ENCODE data around the gene MCAT. TPM values are rescaled to one million over a fixed set of nuclear protein-coding genes. Genes with fewer than 3 reads are reported as not detected.

Gene MCAT
- total and polyA plus RNA-seq, 4 donors: 8.3 to 22.6 (median 14.8) TPM

DNA sequence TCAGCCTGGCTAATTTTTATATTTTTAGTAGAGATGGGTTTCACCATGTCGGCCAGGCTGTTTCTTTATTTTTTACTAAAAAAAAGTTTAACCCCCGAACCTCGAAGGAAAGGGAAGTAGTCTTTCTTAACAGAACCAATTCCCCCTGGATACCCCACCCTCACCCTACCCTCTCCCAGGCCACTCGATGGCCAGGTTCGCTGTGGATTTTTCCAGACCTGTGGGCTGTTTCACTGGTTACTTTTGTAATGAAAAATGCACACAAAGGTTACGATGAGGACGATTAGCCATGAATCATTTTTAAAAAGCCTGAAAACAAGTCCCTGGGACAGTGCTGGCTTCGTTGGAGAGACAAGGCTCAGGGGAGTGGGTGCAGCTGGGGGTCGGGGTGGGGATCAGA lies 10.7 kb upstream of the MCAT start:
- H3K27me3 ChIP-seq (ENCODE audit: control insufficient read depth in 4 of 4, insufficient read depth in 4 of 4, low read length in 3 of 4): no peaks in the 10 kb centered on the region
- WGBS: 77% methylated on average over 9 of the region's 9 CpGs
- H3K36me3 ChIP-seq (ENCODE audit: control insufficient read depth in 4 of 4, insufficient read depth in 3 of 4, low read depth in 1 of 4, low read length in 3 of 4): no peaks in the 10 kb centered on the region
- no peak overlapping the region for H3K27ac ChIP-seq (ENCODE audit: low read depth in 1 of 2, low read length in 2 of 2)
- no peak for DNase-seq (ENCODE audit: low spot score)
- H3K4me1 ChIP-seq (ENCODE audit: control insufficient read depth in 4 of 4, insufficient read depth in 4 of 4, low read length in 3 of 4): peaks cover 6 to 26% (median 15%) of the 10 kb centered on the region in 4 donors
- no peak overlapping the region for H3K4me3 ChIP-seq (ENCODE audit: low read depth in 1 of 3, low read length in 3 of 3)
- no peaks in the 10 kb centered on the region for H3K9me3 ChIP-seq (ENCODE audit: control insufficient read depth in 4 of 4, low read length in 3 of 4)
- no peak overlapping the region for H3K9ac ChIP-seq (ENCODE audit: low read depth in 1 of 2, low read length in 2 of 2)
- TF ChIP-seq FOXA2 (IDR thresholded peaks at IDR 0.05) (no peak), NR2F2 (IDR thresholded peaks at IDR 0.05) (no peak), HNF4G (IDR thresholded peaks at IDR 0.05) (no peak), HNF4A (conservative IDR thresholded peaks at IDR 0.05) (no peak), RAD21 (IDR thresholded peaks at IDR 0.05) (no peak), GABPA (IDR thresholded peaks at IDR 0.05 in 1 of 2, conservative IDR thresholded peaks at IDR 0.05 in 1 of 2) (no peak), RXRA (IDR thresholded peaks at IDR 0.05) (no peak), EGR1 (IDR thresholded peaks at IDR 0.05; ENCODE audit: low read depth in 2 of 2) (no peak), TAF1 (conservative IDR thresholded peaks at IDR 0.05) (no peak), FOXA1 (IDR thresholded peaks at IDR 0.05) (no peak), JUND (IDR thresholded peaks at IDR 0.05) (no peak), SP1 (IDR thresholded peaks at IDR 0.05) (no peak)
- TF ChIP-seq, protein P1, sequence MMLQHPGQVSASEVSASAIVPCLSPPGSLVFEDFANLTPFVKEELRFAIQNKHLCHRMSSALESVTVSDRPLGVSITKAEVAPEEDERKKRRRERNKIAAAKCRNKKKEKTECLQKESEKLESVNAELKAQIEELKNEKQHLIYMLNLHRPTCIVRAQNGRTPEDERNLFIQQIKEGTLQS (IDR thresholded peaks at IDR 0.05): no peak
- TF ChIP-seq, protein P2, sequence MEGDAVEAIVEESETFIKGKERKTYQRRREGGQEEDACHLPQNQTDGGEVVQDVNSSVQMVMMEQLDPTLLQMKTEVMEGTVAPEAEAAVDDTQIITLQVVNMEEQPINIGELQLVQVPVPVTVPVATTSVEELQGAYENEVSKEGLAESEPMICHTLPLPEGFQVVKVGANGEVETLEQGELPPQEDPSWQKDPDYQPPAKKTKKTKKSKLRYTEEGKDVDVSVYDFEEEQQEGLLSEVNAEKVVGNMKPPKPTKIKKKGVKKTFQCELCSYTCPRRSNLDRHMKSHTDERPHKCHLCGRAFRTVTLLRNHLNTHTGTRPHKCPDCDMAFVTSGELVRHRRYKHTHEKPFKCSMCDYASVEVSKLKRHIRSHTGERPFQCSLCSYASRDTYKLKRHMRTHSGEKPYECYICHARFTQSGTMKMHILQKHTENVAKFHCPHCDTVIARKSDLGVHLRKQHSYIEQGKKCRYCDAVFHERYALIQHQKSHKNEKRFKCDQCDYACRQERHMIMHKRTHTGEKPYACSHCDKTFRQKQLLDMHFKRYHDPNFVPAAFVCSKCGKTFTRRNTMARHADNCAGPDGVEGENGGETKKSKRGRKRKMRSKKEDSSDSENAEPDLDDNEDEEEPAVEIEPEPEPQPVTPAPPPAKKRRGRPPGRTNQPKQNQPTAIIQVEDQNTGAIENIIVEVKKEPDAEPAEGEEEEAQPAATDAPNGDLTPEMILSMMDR (IDR thresholded peaks at IDR 0.05; ENCODE audit: low read depth, low read length, missing input control): no peak
- TF ChIP-seq, protein P3, sequence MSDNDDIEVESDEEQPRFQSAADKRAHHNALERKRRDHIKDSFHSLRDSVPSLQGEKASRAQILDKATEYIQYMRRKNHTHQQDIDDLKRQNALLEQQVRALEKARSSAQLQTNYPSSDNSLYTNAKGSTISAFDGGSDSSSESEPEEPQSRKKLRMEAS (IDR thresholded peaks at IDR 0.05): no peak
- TF ChIP-seq, protein P4, sequence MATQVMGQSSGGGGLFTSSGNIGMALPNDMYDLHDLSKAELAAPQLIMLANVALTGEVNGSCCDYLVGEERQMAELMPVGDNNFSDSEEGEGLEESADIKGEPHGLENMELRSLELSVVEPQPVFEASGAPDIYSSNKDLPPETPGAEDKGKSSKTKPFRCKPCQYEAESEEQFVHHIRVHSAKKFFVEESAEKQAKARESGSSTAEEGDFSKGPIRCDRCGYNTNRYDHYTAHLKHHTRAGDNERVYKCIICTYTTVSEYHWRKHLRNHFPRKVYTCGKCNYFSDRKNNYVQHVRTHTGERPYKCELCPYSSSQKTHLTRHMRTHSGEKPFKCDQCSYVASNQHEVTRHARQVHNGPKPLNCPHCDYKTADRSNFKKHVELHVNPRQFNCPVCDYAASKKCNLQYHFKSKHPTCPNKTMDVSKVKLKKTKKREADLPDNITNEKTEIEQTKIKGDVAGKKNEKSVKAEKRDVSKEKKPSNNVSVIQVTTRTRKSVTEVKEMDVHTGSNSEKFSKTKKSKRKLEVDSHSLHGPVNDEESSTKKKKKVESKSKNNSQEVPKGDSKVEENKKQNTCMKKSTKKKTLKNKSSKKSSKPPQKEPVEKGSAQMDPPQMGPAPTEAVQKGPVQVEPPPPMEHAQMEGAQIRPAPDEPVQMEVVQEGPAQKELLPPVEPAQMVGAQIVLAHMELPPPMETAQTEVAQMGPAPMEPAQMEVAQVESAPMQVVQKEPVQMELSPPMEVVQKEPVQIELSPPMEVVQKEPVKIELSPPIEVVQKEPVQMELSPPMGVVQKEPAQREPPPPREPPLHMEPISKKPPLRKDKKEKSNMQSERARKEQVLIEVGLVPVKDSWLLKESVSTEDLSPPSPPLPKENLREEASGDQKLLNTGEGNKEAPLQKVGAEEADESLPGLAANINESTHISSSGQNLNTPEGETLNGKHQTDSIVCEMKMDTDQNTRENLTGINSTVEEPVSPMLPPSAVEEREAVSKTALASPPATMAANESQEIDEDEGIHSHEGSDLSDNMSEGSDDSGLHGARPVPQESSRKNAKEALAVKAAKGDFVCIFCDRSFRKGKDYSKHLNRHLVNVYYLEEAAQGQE (IDR thresholded peaks at IDR 0.05): no peak
- TF ChIP-seq, protein P5, sequence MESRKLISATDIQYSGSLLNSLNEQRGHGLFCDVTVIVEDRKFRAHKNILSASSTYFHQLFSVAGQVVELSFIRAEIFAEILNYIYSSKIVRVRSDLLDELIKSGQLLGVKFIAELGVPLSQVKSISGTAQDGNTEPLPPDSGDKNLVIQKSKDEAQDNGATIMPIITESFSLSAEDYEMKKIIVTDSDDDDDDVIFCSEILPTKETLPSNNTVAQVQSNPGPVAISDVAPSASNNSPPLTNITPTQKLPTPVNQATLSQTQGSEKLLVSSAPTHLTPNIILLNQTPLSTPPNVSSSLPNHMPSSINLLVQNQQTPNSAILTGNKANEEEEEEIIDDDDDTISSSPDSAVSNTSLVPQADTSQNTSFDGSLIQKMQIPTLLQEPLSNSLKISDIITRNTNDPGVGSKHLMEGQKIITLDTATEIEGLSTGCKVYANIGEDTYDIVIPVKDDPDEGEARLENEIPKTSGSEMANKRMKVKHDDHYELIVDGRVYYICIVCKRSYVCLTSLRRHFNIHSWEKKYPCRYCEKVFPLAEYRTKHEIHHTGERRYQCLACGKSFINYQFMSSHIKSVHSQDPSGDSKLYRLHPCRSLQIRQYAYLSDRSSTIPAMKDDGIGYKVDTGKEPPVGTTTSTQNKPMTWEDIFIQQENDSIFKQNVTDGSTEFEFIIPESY (IDR thresholded peaks at IDR 0.05): no peak
